Heart left ventricle (tissue), 13 donors: ENCODE results near the gene HBA2.
"Not testable (repeated sequence)": the region's sequence is repeated elsewhere in the genome, so short reads cannot be mapped to it uniquely, and the experiment has no call there.

ENCODE experiments used
- POLR2A ChIP-seq, 2 donors: fragments of 450-650 bp; IDR thresholded peaks; one replicate each; pipeline ENCODE4 v1.6.1; 2017; ENCODE audit warnings: antibody characterized with exemption in 2 of 2, mild to moderate bottlenecking in 2 of 2, moderate library complexity in 2 of 2
- TF ChIP-seq, protein P1 (sequence below), 12 donors: fragments of 200-600 bp; sonication (generic) in 4 of 12; IDR thresholded peaks; one replicate each; pipeline versions ENCODE4 v1.5.0 to v1.8.0; 2018 to 2022; ENCODE audit warnings: antibody characterized with exemption in 12 of 12, mild to moderate bottlenecking in 5 of 12
- donor health status: ischemic (EF 13 %, LVEDD 7.1; RV severe dilation, severe dysfunction).
- donor health status: DM: no; HTN: yes; CAD: no.
- donor health status: DM: no; HTN: no; CAD: no.
- donor health status: ischemic (EF 25% LVEDD 6.9; RV normal size, moderate dysfunction).
- donor health status: ischemic (EF 25% LVEDD 5.7; RV mildly dilated, moderate dysfunction).
- donor health status: ischemic (EF 35%, LVEDD 5.7; RV mildly dilated, moderate dysfunction).
- donor health status: nonischemic (EF 11% LVEDD 7.7; RV severe dilation, severe dysfunction).
- donor health status: DM: yes; HTN: yes; CAD: no.
- donor health status: PGD.
- donor health status: ischemic (EF 29% LVEDD 5.4; RV normal size, mild dysfunction).
- donor health status: nonischemic (EF 23%, LVEDD 6.1; RV moderate dilation, normal function).

DNA sequence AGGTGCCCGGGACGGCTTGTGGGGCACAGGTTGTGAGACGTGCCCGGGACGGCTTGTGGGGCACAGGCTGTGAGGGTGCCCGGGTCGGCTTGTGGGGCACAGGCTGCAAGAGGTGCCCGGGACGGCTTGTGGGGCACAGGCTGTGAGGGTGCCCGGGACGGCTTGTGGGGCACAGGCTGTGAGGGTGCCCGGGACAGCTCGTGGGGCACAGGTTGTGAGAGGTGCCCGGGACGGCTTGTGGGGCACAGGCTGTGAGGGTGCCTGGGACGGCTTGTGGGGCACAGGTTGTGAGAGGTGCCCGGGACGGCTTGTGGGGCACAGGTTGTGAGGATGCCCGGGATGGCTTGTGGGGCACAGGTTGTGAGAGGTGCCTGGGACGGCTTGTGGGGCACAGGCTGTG lies 12.4 kb upstream of the HBA2 start:
- TF ChIP-seq, protein P1, sequence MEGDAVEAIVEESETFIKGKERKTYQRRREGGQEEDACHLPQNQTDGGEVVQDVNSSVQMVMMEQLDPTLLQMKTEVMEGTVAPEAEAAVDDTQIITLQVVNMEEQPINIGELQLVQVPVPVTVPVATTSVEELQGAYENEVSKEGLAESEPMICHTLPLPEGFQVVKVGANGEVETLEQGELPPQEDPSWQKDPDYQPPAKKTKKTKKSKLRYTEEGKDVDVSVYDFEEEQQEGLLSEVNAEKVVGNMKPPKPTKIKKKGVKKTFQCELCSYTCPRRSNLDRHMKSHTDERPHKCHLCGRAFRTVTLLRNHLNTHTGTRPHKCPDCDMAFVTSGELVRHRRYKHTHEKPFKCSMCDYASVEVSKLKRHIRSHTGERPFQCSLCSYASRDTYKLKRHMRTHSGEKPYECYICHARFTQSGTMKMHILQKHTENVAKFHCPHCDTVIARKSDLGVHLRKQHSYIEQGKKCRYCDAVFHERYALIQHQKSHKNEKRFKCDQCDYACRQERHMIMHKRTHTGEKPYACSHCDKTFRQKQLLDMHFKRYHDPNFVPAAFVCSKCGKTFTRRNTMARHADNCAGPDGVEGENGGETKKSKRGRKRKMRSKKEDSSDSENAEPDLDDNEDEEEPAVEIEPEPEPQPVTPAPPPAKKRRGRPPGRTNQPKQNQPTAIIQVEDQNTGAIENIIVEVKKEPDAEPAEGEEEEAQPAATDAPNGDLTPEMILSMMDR (IDR thresholded peaks at IDR 0.05): not testable (repeated sequence)
- TF ChIP-seq POLR2A (IDR thresholded peaks at IDR 0.05): not testable (repeated sequence)
